Glomerular visceral epithelial cell (primary cell): ENCODE results near the gene PIK3AP1.
A peak's percentile ranks its signal among the peaks of the same experiment; 100 is the strongest.

Source experiments
- DNase-seq: peaks from one replicate; pipeline ENCODE4 v3.0.0-alpha.2; 2016; ENCODE audit errors: extremely low spot score

PIK3AP1 gene

DNA sequence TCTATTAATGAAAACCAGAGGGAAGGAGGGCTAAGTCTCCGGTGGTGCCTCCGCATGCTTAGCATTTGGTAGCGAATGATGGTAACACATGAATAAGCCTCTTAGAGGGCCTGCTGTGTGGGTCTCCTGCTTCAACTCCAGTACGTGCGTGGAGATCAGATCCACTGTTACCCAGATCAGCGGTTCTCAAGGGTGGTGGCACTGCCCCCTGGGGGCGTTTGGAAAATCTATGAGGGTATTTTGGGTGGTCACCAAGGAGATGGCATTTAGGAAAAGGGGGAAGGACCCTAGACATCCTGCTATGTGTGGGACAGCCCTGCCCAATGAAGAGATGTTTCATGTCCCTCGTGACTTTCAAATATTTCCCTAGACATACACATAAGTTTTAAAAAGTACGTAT, 76.4 kb downstream of the PIK3AP1 start:
- no peak for DNase-seq

DNA sequence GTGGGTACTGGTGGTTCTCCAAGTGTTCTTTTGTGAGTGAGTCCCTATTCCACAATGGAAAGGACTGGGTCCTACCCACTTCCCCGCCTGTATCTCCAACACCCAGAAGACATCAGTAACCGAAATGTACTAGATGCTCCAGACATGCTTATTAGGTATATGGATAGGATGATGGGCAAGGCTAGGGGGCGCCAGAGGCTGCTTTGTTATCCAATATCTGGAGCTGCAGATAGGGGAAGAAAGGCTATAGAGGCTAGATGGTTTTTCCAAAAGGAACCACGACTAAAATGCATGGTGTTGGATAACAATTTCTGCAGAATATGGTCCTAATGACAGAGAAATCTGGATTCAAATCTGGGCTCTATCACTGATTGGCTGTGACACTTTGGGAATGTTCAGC, 77.3 kb downstream of the PIK3AP1 start:
- peak; percentile 55 for DNase-seq

DNA sequence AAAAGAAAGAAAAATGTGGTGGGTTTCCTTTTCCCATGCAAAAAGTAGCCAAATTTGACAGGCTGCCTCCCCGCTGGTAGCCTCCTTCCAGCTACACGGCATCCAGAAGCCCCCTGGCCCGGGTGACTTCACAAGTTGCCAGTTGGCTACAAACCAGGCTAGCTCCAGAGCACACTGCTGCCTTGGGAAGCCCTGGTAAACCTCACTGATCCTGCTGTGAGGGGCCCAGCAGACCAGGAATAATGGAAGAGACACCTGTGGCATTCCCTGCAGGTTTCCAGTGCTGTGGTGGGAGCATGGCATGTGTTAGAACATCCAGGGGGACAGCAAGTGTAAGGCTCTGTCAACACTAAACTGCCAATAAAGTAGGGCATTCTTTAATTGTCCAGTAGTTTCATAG, 77.8 kb downstream of the PIK3AP1 start:
- DNase-seq = no peak

DNA sequence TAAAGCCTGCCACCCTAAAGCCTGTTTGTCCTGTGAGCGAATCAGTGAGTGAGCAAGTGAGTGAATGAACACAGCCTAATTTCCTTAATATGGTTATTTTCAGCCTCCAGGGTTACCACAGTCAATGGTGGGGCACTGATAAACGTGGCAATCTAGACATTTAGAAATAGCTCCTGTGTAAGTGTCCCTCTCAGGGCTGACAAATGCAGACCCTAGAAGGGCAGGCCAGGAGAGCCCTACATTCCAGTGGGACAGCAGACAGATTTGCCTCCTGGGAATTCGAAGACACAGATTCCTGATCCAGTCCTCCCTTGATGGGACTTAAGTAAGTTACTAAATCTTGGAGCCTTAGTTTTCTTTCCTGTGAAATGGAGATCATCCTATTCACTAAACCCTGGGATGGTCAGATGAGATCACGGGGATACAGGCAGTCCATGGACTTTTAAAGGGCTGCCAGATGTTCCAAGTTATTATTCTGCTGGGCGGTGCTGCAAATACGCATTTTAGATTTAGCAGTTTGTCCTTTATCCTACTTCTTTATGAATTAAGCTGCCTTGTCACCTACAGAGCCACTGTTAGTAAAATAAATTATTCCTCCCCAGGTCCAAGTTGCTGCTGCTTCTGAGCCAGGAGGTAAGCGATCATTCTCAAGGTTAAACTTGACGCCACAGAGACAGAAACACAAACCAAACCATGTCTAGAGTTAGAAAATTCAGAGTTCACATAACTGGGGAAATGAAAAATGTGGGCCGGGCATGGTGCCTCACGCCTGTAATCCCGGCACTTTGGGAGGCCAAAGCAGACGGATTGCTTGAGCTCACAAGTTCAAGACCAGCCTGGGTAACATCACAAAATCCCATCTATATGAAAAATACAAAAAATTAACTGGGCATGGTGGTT, 78.7 kb downstream of the PIK3AP1 start:
- DNase-seq = no peak

DNA sequence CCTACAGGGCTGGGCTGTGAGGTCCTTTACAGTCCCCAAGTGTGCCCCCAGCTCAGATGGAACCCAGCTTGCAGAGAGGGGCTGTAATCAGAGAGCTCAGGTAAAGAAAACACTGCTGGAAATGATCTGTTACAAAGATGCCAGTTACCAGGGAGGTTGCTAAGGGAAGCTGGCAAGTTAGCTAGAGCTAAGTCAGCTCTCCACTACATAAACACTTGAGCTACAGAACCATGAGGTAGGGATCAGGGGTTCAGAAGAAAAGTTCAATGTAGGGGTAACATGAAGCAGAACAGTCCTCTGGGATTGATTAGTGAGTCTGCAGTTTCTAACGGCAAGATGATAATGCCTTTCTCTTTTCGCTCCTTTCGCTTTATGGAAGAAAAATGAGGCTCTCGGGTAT, 80.4 kb downstream of the PIK3AP1 start:
- no peak for DNase-seq

DNA sequence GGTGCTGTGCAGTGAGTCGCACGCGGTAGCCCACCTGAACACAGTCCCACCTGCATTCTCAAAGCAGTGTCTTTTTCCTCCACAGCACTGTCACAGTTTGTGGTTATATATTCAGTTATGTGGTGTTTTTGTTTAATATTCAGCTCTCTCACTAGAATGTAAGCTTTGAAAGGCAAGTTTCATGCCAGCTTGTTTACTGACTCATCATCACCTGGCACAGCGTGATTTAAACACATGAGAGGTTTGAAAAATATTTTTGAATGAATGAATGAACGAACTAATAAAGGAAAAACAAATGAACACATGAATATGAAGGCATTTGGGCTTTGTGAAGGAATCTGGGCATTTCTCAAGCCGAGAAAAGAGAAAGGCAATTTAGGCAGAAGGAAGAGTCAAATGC, 81.6 kb downstream of the PIK3AP1 start:
- no peak for DNase-seq

DNA sequence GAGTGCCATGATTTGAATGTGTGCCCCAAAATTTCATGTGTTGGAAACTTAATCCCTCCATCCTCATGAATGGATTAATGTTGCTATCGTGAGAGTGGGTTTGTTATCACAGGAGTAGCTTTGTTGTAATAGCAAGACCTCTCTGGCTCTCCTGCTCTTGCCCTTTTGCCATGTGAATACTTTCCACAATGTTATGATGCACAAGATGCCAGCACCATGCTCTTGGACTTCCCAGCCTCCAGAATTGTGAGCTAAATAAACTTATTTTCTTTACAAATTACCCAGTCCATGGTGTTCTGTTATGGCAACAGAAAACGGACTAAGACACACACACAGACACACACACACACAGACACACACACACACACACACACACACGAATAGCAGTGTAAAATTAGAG, 82.2 kb downstream of the PIK3AP1 start:
- no peak for DNase-seq

DNA sequence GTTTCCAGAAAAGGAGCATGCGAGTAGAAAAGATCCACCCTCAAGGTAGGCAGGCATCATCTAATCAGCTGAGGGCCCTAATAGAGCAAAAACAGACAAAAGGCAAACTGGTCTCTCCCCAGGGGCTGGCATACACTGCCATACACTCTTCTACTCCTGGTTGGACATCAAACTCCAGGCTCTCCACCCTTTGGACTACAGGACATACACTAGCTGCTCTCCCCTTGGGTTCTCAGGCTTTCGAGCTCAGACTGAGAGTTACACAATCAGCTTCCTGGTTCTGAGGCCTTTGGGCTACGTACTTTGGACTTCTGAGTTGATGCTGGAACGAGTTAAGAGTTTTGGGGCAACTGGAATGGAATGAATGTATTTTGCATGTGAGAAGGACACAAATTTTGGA, 82.6 kb downstream of the PIK3AP1 start:
- DNase-seq = no peak

DNA sequence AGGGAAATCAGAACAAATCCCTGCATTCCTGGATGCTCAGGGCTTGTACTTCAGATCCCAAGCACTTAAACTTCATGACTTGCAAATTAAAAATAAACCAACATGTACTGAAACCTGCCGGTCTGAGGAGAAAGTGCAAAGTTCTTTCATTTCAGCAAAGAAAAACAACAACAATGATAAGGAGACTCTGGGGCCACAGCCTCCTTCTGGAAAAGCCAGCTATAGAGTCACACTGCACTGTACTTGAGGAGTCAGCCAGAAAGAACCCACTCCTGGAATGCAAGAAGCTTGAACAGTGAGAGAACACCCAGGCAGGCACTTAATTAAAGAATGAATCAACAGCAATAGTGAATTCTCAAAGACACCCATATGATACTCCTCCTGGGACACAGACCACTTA, 83.8 kb downstream of the PIK3AP1 start:
- DNase-seq = no peak

DNA sequence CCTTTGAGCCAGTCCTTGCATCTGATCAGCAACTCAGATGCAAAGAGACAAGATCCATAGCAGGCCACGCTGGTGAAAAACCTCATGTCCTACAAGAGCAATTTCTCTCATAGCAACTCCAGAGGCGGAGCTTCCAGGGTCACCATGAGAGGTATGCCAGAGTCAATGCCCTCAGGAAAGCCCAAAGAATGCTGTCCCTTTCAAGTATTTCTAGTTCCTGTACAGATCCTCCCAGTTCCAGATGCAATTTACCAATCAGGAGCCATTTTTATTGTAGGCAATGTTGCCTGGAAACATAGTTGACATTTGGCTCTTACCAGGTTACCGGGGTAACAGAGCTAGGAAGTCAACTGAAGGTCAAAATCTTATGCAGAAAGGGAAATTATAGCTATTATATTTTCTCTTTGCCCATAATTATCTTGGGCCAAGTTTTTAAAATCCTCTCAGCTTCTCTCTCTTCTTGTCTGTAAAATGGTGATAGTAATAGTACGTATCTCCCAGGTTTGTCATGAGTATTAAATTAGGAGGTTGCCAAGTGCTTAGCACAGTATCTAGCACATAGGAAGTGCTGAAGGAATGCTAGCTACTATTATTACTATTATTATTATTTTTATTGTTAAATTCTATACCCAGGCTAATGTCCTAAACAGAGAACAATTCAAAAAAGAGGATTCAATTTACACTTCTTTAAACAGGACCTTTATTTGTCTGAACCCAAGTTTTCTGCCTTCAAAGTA, 87.2 kb downstream of the PIK3AP1 start:
- no peak for DNase-seq

DNA sequence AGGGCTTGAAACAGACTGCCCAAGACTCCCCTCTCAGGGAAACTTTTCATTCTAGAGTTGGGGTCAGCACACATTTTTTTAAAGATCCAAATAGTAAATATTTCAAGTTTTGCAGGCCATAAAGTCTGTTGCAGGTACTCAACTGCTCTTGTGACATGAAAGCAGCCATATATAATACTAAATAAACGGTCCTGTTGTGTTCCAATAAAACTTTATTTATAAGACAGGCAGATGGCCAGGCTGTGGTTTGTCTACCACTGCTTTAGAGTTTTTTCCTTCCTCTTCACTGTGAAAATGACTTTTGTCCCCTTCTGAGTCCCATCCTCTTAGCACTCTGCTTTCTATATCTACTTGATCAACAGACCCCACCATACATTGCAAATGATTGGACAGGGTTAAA, 93.0 kb downstream of the PIK3AP1 start:
- no peak for DNase-seq

DNA sequence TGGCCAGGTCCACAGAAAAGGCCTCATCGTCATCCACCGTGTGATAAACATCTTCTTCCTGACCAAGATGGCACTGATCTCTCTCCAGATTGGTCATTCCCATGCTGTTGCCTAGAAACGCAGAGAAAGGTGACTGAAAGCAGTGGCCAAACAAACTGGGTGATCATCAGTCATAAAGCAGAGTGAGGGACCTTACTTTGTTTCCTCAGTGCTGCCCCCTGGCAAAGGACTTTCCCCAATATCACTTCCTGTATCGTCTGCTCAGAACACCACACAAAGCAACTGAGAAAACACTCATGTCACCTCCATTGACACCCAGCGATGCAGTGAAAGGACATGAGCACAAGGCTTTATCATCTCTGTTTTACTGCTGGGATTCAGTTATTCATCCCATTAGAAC, 93.5 kb downstream of the PIK3AP1 start:
- no peak for DNase-seq

DNA sequence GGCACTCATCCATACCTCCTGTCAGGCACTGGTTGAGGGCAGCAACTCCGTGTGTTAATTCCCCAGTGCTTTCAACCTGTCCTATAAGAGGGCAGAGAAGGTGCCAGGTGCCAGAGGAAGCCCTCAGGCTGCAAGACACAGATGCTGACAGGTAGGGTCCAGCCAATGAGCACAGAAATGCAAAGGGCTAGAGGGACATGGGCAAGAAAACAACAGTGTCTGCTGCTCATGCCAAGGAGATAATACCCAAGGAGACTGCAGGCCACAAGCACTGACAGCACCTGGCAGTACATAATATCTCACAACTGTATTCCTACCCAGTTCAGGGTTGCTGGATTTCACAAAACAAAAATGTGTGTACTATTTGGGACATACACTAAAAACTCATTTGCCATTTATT, 95.1 kb downstream of the PIK3AP1 start:
- no peak for DNase-seq

DNA sequence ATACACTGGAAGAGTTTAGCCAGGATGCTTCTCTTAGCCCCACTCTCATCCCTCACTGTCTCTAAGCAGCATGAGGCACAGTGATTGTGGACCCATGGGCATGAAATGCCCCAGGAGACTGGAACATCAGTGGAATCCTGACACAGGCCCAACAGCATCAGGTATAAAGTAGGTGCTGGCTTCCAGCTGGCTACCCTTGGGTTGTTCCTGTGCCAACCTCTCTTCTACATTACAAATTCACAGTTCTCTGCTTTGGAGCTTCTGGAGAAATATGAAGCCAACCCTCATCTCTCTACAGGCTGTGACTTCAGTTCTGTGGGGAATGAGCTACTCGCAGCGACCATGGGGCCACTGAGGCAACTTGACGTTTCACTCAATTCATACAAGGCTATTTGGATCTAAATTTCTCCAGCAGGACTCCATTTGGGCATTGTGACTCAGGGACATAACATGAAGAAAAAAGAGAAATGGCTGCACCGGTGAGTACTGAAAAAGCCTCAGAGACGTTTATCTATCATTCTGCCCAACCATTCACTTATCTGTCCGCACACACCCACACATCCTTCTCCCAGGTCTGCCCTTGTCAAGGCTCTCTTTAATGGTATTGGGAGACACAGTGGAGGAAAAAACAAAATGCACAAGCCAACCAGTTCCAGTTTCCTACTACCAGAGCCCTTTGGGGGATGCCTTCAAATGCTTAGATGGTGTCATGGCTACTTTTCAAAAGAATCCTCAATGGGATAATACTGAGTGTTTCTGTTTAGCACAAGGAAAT, 98.1 kb downstream of the PIK3AP1 start:
- no peak for DNase-seq

DNA sequence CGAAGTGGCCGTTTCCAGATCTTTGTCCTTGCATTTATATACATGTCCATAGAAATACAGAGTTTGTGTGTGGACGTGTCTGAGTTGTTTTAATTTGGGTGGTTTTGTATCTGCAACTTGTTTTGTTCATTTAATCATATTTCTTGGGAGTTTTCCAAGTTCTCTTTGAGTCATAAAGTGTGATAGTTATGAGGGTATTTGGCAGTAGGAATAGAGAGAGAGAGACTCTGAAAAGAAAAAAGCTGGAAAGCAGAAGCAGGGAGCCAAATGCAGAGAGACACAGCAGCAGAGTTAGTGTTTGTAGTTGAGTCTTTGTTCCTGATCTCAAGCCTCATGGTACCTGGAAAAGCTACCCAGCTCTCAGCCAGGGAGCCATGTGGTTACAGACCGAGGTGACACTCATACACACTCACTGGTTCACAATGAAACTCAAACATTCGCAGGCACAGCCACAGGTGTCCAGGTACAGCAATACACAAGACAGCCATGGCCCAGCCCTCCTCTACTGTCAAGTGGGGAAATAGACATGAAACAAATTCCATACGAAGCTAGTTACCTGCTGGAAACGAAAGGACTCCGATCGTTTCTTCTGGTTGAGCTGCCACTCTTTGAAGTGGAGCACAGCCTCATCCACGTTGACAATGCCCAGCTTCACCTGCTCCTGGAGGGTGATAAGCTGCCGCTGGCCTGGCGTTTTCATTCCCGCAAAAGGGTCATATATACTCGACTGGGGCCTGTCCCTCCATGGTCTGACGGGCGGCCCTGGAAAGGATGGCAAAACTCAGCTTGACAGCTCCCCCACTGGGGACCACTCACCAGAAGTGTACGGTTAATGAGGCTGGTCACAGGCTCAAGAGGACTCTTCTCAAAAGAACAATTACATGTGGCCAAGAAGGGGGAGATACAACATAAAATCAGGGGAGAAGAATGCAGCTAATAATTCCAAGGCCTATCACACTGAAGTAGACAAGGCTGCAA, 100.2 kb downstream of the PIK3AP1 start:
- no peak for DNase-seq

DNA sequence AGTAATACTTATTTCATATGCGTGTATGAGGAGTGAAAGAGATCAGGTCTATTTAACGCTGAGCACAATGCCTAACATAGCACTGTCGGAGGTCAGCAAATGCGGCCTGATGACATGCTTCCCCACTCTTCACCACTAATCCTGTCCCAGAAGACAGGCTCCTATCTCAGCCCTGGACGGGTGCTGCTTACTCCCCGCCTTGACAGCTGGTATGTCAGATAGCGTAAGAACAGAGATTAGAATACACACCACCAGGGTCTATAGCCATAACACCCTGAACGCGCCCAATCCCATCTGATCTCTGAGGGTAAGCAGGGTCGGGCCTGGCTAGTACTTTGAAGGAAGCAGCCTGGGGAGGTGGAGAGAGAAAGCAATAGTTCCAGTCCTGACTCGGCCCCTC, 101.2 kb downstream of the PIK3AP1 start:
- DNase-seq = no peak

DNA sequence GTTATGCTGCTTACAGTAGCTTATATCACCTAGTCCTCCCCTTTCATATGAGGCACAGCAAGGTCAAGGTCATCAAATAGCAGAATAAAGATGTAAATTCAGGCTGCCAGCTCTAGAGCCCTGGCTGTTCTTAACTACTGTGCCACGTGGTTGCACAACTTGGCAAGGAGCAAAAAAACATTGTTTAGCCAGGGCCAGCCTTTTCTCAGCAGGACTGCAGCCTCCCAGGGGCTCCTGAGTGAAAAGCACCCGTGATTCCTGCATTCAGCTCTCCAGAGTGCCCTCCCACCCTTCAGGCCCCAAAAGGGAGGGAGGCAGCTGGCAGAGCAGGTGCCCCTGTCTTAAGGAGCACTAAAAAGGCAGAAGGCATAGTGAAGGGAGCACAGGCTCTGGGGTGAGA, 101.7 kb downstream of the PIK3AP1 start:
- no peak for DNase-seq

DNA sequence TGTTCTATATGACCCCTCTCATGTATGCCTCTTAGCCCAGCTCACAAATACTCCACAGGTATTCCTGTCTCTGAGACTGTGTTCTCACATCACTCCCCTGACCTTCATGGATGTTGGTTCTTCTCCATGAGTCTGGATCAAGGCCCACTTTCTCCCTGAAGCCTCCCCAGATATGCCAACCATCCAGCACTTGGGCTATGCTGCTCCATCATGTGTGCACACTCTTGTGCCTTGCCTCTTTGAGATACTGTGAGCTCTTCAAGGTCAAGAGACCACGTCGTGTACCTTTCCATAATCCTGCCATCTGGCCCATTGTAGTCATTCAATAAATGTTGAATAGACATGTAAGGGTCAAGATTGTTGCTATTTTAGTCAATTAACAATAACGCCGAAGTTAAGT, 103.4 kb downstream of the PIK3AP1 start:
- no peak for DNase-seq

DNA sequence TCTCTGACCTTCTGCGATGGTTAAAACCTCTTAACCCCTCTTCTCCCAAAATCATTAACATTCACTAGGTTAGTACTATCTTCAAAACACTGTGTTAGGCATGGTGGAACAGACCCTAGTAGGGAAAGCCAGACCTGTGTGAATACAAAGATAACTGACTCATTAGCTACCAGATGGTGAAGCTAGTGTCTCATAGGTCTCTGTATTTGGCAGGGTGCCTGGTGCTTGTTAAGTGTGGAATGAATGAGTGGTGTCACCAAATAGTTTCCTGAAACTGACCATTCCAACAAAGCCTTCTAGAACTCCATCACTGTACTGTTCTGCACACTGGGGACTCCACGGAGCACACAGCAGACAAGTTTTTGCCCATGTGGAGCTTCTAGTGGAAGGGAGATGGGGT, 105.8 kb downstream of the PIK3AP1 start:
- peak; percentile 89 for DNase-seq

DNA sequence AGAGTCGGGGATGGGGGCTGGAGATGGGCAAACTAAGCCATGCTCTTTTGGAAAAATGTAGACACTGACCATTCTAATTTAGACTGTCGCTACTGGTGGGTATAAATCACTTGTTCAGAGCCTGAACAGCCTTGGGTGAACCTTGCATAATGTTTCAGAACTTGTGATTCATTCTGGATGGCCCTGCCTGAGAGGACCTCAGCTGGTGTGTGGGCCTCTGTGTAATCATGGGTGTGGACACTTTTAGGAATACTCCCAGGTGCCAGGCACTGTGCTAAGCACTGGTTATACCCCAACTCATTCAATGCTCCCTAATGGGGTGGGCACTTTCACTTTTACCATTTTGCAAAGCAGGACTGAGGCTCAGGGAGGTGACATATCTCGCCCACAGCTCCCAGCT, 106.7 kb downstream of the PIK3AP1 start:
- DNase-seq = no peak
